HG03039 (cell line): ENCODE results near the gene APOBEC3H.

Experiments
- ATAC-seq: cut with Tn5 transposase; IDR thresholded peaks from one replicate; pipeline ENCODE4 v1.9.1; 2021; ENCODE audit warnings: mild to moderate bottlenecking, moderate library complexity; ENCODE audit not compliant: unreplicated experiment

Gene APOBEC3H

DNA sequence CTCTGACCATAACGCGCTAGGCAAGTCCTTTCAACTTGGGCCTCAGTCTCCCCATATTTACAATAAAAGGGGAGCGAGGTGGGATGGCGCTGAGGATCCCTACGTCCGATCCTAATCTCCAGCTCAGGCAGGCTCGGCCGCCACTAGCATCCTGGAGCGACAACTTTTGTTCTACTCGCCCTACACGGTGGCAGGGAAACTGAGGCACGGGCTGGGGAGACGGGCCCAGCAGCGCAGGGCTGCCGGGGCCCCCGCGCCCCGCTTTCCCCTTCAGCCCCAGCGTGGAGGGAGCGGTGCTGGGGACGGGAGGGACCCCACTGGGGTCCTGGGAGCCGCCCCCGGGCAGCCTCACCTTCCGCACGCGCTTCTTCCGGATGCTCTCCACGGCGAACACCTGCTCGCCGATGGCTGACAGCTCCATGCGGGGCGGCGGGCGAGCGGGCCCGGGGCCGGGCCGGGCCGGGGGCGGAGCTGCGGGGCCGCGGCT lies 55.0 kb downstream of the APOBEC3H start:
- ATAC-seq = no peak

DNA sequence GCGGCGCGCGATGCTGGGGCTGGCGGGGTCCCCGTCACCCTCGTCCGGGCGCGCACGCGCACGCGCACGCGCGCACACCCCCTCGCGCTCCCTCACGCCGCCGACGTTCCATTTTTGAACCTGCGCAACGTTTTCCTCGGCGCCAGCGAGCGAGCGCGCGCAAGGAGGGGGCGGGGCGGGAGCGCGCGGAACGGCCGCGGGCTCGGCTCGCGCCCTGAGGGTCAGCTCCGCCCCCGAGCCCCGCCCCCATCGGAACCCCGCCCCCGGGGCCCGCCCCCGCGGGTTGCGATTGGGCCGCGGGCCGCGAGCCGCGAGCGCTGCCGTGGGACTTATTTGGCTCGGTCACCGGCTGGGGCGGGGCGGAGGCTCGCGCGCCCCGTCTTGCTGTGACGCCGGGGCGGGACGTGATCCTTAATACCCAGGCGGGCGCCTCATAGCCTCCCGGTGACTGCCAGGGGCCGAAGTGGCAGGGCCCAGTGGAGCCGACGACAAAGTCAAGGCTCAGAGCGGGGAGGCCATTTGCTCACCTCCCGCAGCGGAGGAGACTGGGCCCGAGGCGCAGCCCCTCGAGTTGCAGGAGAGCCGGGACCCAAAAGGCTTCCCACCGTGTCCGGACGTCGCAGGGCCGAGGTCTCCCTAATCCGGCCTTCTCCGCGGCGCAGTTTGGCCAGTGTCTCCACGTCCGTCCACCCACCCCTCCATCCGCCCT lies 55.6 kb downstream of the APOBEC3H start, which contains the start of gene CBX7:
TSS of gene CBX7 (minus strand) at position 170 of the 709 bp plus-strand sequence. CDS start 236 bp downstream, outside the sequence.
- ATAC-seq = peak; percentile 68

- ATAC-seq = no peak
Observed at GRCh38 chr22:39153220-39153717, 56.2 kb downstream of the APOBEC3H start.
